Loucy (cell line): Measurements from ENCODE around the gene CTTNBP2.

ENCODE experiments used
- CTCF ChIP-seq: fragments of 200-600 bp; sonication (generic); conservative IDR thresholded peaks from 2 replicates; pipeline ENCODE4 v1.5.1; 2014; ENCODE audit warnings: mild to moderate bottlenecking, antibody characterized with exemption, low read length
- EZH2phosphoT487 ChIP-seq: fragments of 200-600 bp; IDR thresholded peaks from 2 replicates; pipeline ENCODE4 v1.6.1; 2018; ENCODE audit warnings: antibody characterized with exemption, mild to moderate bottlenecking, moderate library complexity, borderline replicate concordance

GRCh38 chr7:117889611-117890010, 16.4 kb upstream of the CTTNBP2 start:
- TF ChIP-seq CTCF = no peak
- no peak for TF ChIP-seq EZH2phosphoT487
